ENCODE results near the gene ZNF433.
"Not testable (repeated sequence)": the region's sequence is repeated elsewhere in the genome, so short reads cannot be mapped to it uniquely, and the experiment has no call there.

Gene ZNF433

GRCh38 chr19:12035220-12036172 lies at the start of gene ZNF433:
TSS of gene ZNF433 (minus strand) at chr19:12035679. CDS start at chr19:12035539, 140 bp downstream.
- peak; percentile 99 for DNase-seq (ENCODE audit: low spot score)

GRCh38 chr19:12083336-12083735 lies 47.9 kb upstream of the ZNF433 start:
- not testable (repeated sequence) for DNase-seq (ENCODE audit: low spot score)

- no peak for DNase-seq (ENCODE audit: low spot score)
Measured at GRCh38 chr19:12077375-12077774, 41.9 kb upstream of the ZNF433 start.

- not testable (repeated sequence) for DNase-seq (ENCODE audit: low spot score)
Measured at GRCh38 chr19:12076331-12076730, 40.9 kb upstream of the ZNF433 start.

- DNase-seq (ENCODE audit: low spot score), result no peak
Measured at GRCh38 chr19:12075538-12076139, 40.2 kb upstream of the ZNF433 start.

GRCh38 chr19:12064590-12065538 lies 29.4 kb upstream of the ZNF433 start, which contains the start of gene ZNF844:
TSS of gene ZNF844 (plus strand) at chr19:12064731. CDS start at chr19:12064874, 143 bp downstream.
- peak; percentile 97 for DNase-seq (ENCODE audit: low spot score)

- no peak for DNase-seq (ENCODE audit: low spot score)
Measured at GRCh38 chr19:12055784-12056183, 20.3 kb upstream of the ZNF433 start.

- DNase-seq (ENCODE audit: low spot score), result peak; percentile 91
Measured at GRCh38 chr19:12052497-12053169, 17.2 kb upstream of the ZNF433 start, which contains the start of gene ZNF878. TSS of gene ZNF878 (minus strand) at chr19:12052961. CDS start at chr19:12052801, 160 bp downstream.

GRCh38 chr19:12052091-12052496 lies 16.6 kb upstream of the ZNF433 start:
- DNase-seq (ENCODE audit: low spot score), result no peak

GRCh38 chr19:12047868-12048267 lies 12.4 kb upstream of the ZNF433 start:
- DNase-seq (ENCODE audit: low spot score), result no peak

GRCh38 chr19:12043752-12044422 lies 8.4 kb upstream of the ZNF433 start:
- no peak for DNase-seq (ENCODE audit: low spot score)

- DNase-seq (ENCODE audit: low spot score), result no peak
Measured at GRCh38 chr19:12042893-12043292, 7.4 kb upstream of the ZNF433 start.

GRCh38 chr19:12034620-12035019 lies 859 bp downstream of the ZNF433 start:
- DNase-seq (ENCODE audit: low spot score), result peak; percentile 10

- no peak for DNase-seq (ENCODE audit: low spot score)
Measured at GRCh38 chr19:12034198-12034597, 1.3 kb downstream of the ZNF433 start.

GRCh38 chr19:12015753-12016116 lies 19.7 kb downstream of the ZNF433 start:
- DNase-seq (ENCODE audit: low spot score), result no peak

GRCh38 chr19:12015015-12015752 lies 20.3 kb downstream of the ZNF433 start:
- no peak for DNase-seq (ENCODE audit: low spot score)

GRCh38 chr19:12000152-12000981 lies 35.1 kb downstream of the ZNF433 start:
- DNase-seq (ENCODE audit: low spot score), result no peak

- peak; percentile 29 for DNase-seq (ENCODE audit: low spot score)
Measured at GRCh38 chr19:11995174-11995573, 40.3 kb downstream of the ZNF433 start.

GRCh38 chr19:11991921-11992320 lies 43.6 kb downstream of the ZNF433 start:
- not testable (repeated sequence) for DNase-seq (ENCODE audit: low spot score)

Data from iPS-NIHi11 (cell line).